Aorta (tissue), 5 donors: ENCODE data around the gene RAD23B. TPM values are rescaled to one million over a fixed set of nuclear protein-coding genes. Genes with fewer than 3 reads are reported as not detected.

Experiments
- ATAC-seq: fragments of 200-7000 bp; cut with Tn5 transposase; one replicate; pipeline ENCODE4 v1.9.1; 2022; ENCODE audit warnings: moderate library complexity; ENCODE audit not compliant: low FRiP score
- DNase-seq, 2 donors: peaks; one replicate each; pipeline ENCODE4 v3.0.0-alpha.2; 2020
- H3K27ac ChIP-seq, 2 donors: one replicate each; pipeline ENCODE4 v1.5.1; 2013; ENCODE audit warnings: low read length in 2 of 2, mild to moderate bottlenecking in 2 of 2, moderate library complexity in 2 of 2, control low read depth in 1 of 2, inconsistent platforms in 1 of 2, low read depth in 1 of 2
- H3K27me3 ChIP-seq, 2 donors: one replicate each; pipeline ENCODE4 v1.6.1; 2013; ENCODE audit warnings: control low read depth in 1 of 2, low read length in 1 of 2, mild to moderate bottlenecking in 1 of 2, moderate library complexity in 1 of 2; ENCODE audit not compliant: insufficient read depth in 2 of 2, control insufficient read depth in 1 of 2
- H3K36me3 ChIP-seq, 2 donors: one replicate each; pipeline ENCODE4 v1.6.1; 2013; ENCODE audit warnings: control low read depth in 1 of 2, low read length in 1 of 2, mild to moderate bottlenecking in 1 of 2; ENCODE audit not compliant: insufficient read depth in 2 of 2, control insufficient read depth in 1 of 2
- H3K4me1 ChIP-seq, 2 donors: one replicate each; pipeline ENCODE4 v1.6.1; 2013; ENCODE audit warnings: low read length in 2 of 2, control low read depth in 1 of 2, mild to moderate bottlenecking in 1 of 2, moderate library complexity in 1 of 2; ENCODE audit not compliant: insufficient read depth in 2 of 2, control insufficient read depth in 1 of 2
- H3K4me3 ChIP-seq, 2 donors: one replicate each; pipeline ENCODE4 v1.5.1; 2013; ENCODE audit warnings: low read length in 2 of 2, control low read depth in 1 of 2, mild to moderate bottlenecking in 1 of 2
- H3K9me3 ChIP-seq: one replicate; pipeline ENCODE4 v1.6.1; 2013; ENCODE audit warnings: mild to moderate bottlenecking, low read length; ENCODE audit not compliant: control insufficient read depth
- WGBS, 2 donors: extraction: QIAGEN DNeasy Blood & Tissue Kit; methylation state at CpG; one replicate each; pipeline ENCODE4 v1.1.7; 2013; 5-methylcytosine and 5-hydroxymethylcytosine counted together
- intact Hi-C, 2 donors: fragments of 100-400 bp; cut with DNase I; formaldehyde crosslinking; loops; one replicate each; pipeline versions ENCODE4 v1.14.2 to v1.15.0; 2022
- polyA plus RNA-seq, 2 donors: library from polyadenylated mRNA; stranded (reverse); fragments of 200-250 nt; gene quantifications; one replicate each; pipeline ENCODE4 v1.2.3, GENCODE V29; 2013
- total RNA-seq, 2 donors: library from RNA; stranded (reverse); fragmentation: NEBNext Ultra II Directional; extraction: Animal tissue kit (Norgen Biotek cat#: 25700); gene quantifications; one replicate each; pipeline ENCODE4 v1.2.1, GENCODE V29; 2021
- donor health status: healthy with polysubstance abuse.
- donor health status: Bipolar disorder and iron deficiency.
- donor health status: DM: no; HTN: no; CAD: no.
- donor health status: DM: no; HTN: no; CAD: no.
- donor health status: DM: yes; HTN: yes; CAD: no.

The RAD23B gene
- total and polyA plus RNA-seq, 4 donors, result 28.2 to 78.4 (median 59.1) TPM

- DNase-seq (peak; percentile 83 to 90), ATAC-seq (peak; percentile 60)
- 1% methylated on average over 54 to 55 of the region's 55 CpGs for WGBS, 2 donors
- no peaks in the 10 kb centered on the region for H3K9me3 ChIP-seq
- H3K27me3 ChIP-seq, result no peaks in the 10 kb centered on the region
- no peaks in the 10 kb centered on the region for H3K36me3 ChIP-seq
- peak overlapping the region; percentile 76 to 95 for H3K4me3 ChIP-seq
- no peaks in the 10 kb centered on the region for H3K4me1 ChIP-seq
- H3K27ac ChIP-seq, result peak overlapping the region; percentile 32 to 98
- intact Hi-C loops, result loop anchor here in 1 of 2 donors (2.0 kb wide), 1 partner anchor 17 kb away; no protein-coding TSS in a partner anchor
Measured at GRCh38 chr9:107283623-107284616, 841 bp downstream of the RAD23B start.

GRCh38 chr9:107284636-107285035 is 1.6 kb downstream of the RAD23B start:
- intact Hi-C loops, result loop anchor here in 1 of 2 donors (2.0 kb wide), 1 partner anchor 16 kb away; no protein-coding TSS in a partner anchor
- Histone ChIP-seq H3K27ac (no peak overlapping the region), H3K4me1 (no peaks in the 10 kb centered on the region), H3K9me3 (no peaks in the 10 kb centered on the region), H3K4me3 (peak overlapping the region; percentile 76 to 95), H3K36me3 (no peaks in the 10 kb centered on the region), H3K27me3 (no peaks in the 10 kb centered on the region)
- DNase-seq (no peak), ATAC-seq (no peak)
- 2% methylated on average over 6 of the region's 6 CpGs for WGBS, 2 donors

GRCh38 chr9:107285286-107285685 is 2.2 kb downstream of the RAD23B start:
- H3K27ac ChIP-seq, result no peak overlapping the region
- no peaks in the 10 kb centered on the region for H3K36me3 ChIP-seq
- no peak for ATAC-seq
- peak overlapping the region; percentile 42 to 95 for H3K4me3 ChIP-seq
- DNase-seq, result no peak
- H3K9me3 ChIP-seq, result no peaks in the 10 kb centered on the region
- no peaks in the 10 kb centered on the region for H3K4me1 ChIP-seq
- intact Hi-C loops, result loop anchor here in 1 of 2 donors (2.0 kb wide), 1 partner anchor 16 kb away; no protein-coding TSS in a partner anchor
- 7 to 15% methylated on average over 6 of the region's 6 CpGs for WGBS, 2 donors
- H3K27me3 ChIP-seq, result no peaks in the 10 kb centered on the region

- 27 to 38% methylated on average over 2 of the region's 2 CpGs for WGBS, 2 donors
- ATAC-seq (no peak), DNase-seq (no peak)
- no peak overlapping the region for H3K4me3 ChIP-seq
- no peaks in the 10 kb centered on the region for H3K36me3 ChIP-seq
- H3K4me1 ChIP-seq, result no peaks in the 10 kb centered on the region
- no peaks in the 10 kb centered on the region for H3K27me3 ChIP-seq
- H3K27ac ChIP-seq, result no peak overlapping the region
- intact Hi-C loops, result no loop called here
- H3K9me3 ChIP-seq, result no peaks in the 10 kb centered on the region
Measured at GRCh38 chr9:107286057-107286456, 3.0 kb downstream of the RAD23B start.

GRCh38 chr9:107288701-107289100 is 5.6 kb downstream of the RAD23B start:
- DNase-seq, result no peak
- H3K27me3 ChIP-seq, result no peaks in the 10 kb centered on the region
- WGBS, 2 donors, result 61 to 67% methylated on average over 1 of the region's 1 CpG
- no peak overlapping the region for H3K4me3 ChIP-seq
- H3K27ac ChIP-seq, result no peak overlapping the region
- H3K36me3 ChIP-seq, result no peaks in the 10 kb centered on the region
- H3K9me3 ChIP-seq, result no peaks in the 10 kb centered on the region
- H3K4me1 ChIP-seq, result peaks cover 0 to 2% of the 10 kb centered on the region in 2 donors
- intact Hi-C loops, result no loop called here
- ATAC-seq, result no peak

GRCh38 chr9:107290619-107291018 is 7.5 kb downstream of the RAD23B start:
- Histone ChIP-seq H3K36me3 (no peaks in the 10 kb centered on the region), H3K27ac (no peak overlapping the region), H3K4me3 (no peak overlapping the region), H3K4me1 (peaks cover 0 to 8% of the 10 kb centered on the region in 2 donors), H3K9me3 (no peaks in the 10 kb centered on the region), H3K27me3 (no peaks in the 10 kb centered on the region)
- intact Hi-C loops, result no loop called here
- WGBS, 2 donors, result 65 to 69% methylated on average over 7 of the region's 7 CpGs
- DNase-seq (no peak), ATAC-seq (no peak)

GRCh38 chr9:107292821-107293542 is 9.9 kb downstream of the RAD23B start:
- DNase-seq (no peak), ATAC-seq (no peak)
- H3K27ac ChIP-seq, result no peak overlapping the region
- H3K27me3 ChIP-seq, result no peaks in the 10 kb centered on the region
- peaks cover 0 to 8% of the 10 kb centered on the region in 2 donors for H3K4me1 ChIP-seq
- no peaks in the 10 kb centered on the region for H3K9me3 ChIP-seq
- H3K4me3 ChIP-seq, result no peak overlapping the region
- 93 to 94% methylated on average over 1 of the region's 1 CpG for WGBS, 2 donors
- intact Hi-C loops, result no loop called here
- H3K36me3 ChIP-seq, result no peaks in the 10 kb centered on the region

GRCh38 chr9:107293543-107294085 is 10.5 kb downstream of the RAD23B start:
- H3K36me3 ChIP-seq, result no peaks in the 10 kb centered on the region
- WGBS, 2 donors, result 87 to 92% methylated on average over 6 of the region's 6 CpGs
- peaks cover 0 to 8% of the 10 kb centered on the region in 2 donors for H3K4me1 ChIP-seq
- DNase-seq (no peak), ATAC-seq (no peak)
- intact Hi-C loops, result no loop called here
- no peak overlapping the region for H3K4me3 ChIP-seq
- no peaks in the 10 kb centered on the region for H3K27me3 ChIP-seq
- H3K9me3 ChIP-seq, result no peaks in the 10 kb centered on the region
- no peak overlapping the region for H3K27ac ChIP-seq
